Mucosa of rectum (tissue), 2 donors: ENCODE measurements around the gene SLC4A7.

ENCODE experiments used
- H3K27ac ChIP-seq, 2 donors: one replicate each; pipeline ENCODE4 v1.7.0; 2013; ENCODE audit warnings: inconsistent platforms in 2 of 2, low read depth in 2 of 2, low read length in 2 of 2
- H3K27me3 ChIP-seq, 2 donors: one replicate each; pipeline ENCODE4 v1.7.0; 2013; ENCODE audit warnings: low read length in 2 of 2; ENCODE audit not compliant: control insufficient read depth in 2 of 2, insufficient read depth in 2 of 2
- H3K36me3 ChIP-seq, 2 donors: one replicate each; pipeline ENCODE4 v1.7.0; 2013; ENCODE audit warnings: low read length in 2 of 2; ENCODE audit not compliant: control insufficient read depth in 2 of 2, insufficient read depth in 2 of 2
- H3K4me1 ChIP-seq, 2 donors: one replicate each; pipeline ENCODE4 v1.7.0; 2013; ENCODE audit warnings: low read length in 2 of 2, mild to moderate bottlenecking in 1 of 2; ENCODE audit not compliant: control insufficient read depth in 2 of 2, insufficient read depth in 2 of 2
- H3K4me3 ChIP-seq, 2 donors: one replicate each; pipeline ENCODE4 v1.7.0; 2013; ENCODE audit warnings: low read length in 2 of 2
- H3K9ac ChIP-seq, 2 donors: one replicate each; pipeline ENCODE4 v1.7.0; 2013; ENCODE audit warnings: low read length in 2 of 2, low read depth in 1 of 2, mild to moderate bottlenecking in 1 of 2
- H3K9me3 ChIP-seq, 2 donors: one replicate each; pipeline ENCODE4 v1.7.0; 2013; ENCODE audit warnings: low read length in 2 of 2; ENCODE audit not compliant: control insufficient read depth in 2 of 2
- donor health status: healthy.
- donor health status: Normal muscosa, but diverticular disease.

SLC4A7 gene

DNA sequence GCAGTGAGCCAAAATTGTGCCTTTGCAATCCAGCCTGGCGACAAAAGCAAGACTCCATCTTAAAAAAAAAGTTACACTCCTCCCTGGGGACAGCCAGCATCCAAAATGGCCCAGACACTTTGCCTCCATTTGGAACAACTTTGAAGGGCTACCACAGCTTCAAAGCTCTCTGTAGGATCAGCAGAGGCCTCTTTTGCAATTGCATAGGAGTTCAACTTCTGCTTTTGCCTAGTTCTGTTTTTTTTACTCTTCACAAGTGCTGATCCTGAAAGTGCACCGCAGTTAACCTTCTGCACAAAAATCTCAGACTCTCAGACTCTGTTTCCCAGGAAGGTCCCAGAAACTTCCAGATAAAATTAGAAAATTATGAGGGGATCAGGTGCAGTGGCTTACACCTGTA is 25.2 kb upstream of the SLC4A7 start:
- Histone ChIP-seq H3K9me3 (no peaks in the 10 kb centered on the region), H3K4me3 (no peak overlapping the region), H3K36me3 (no peaks in the 10 kb centered on the region), H3K4me1 (no peaks in the 10 kb centered on the region), H3K9ac (no peak overlapping the region), H3K27ac (no peak overlapping the region), H3K27me3 (no peaks in the 10 kb centered on the region)

GRCh38 chr3:27508424-27508823 is 24.2 kb upstream of the SLC4A7 start:
- H3K27ac ChIP-seq: no peak overlapping the region
- no peaks in the 10 kb centered on the region for H3K36me3 ChIP-seq
- no peaks in the 10 kb centered on the region for H3K9me3 ChIP-seq

GRCh38 chr3:27507515-27508266 is 23.5 kb upstream of the SLC4A7 start:
- no peaks in the 10 kb centered on the region for H3K4me1 ChIP-seq
- H3K4me3 ChIP-seq: no peak overlapping the region
- H3K27ac ChIP-seq: no peak overlapping the region
- no peaks in the 10 kb centered on the region for H3K27me3 ChIP-seq
- H3K36me3 ChIP-seq: no peaks in the 10 kb centered on the region
- H3K9me3 ChIP-seq: no peaks in the 10 kb centered on the region
- H3K9ac ChIP-seq: no peak overlapping the region

More at GRCh38 chr3:27508424-27508823, 24.2 kb upstream of the SLC4A7 start:
- H3K4me1 ChIP-seq: no peaks in the 10 kb centered on the region
- no peak overlapping the region for H3K9ac ChIP-seq
- no peaks in the 10 kb centered on the region for H3K27me3 ChIP-seq
- no peak overlapping the region for H3K4me3 ChIP-seq

GRCh38 chr3:27507111-27507510 is 22.9 kb upstream of the SLC4A7 start:
- Histone ChIP-seq H3K27ac (no peak overlapping the region), H3K9ac (no peak overlapping the region), H3K9me3 (no peaks in the 10 kb centered on the region), H3K36me3 (no peaks in the 10 kb centered on the region), H3K4me3 (no peak overlapping the region), H3K27me3 (no peaks in the 10 kb centered on the region), H3K4me1 (no peaks in the 10 kb centered on the region)

- Histone ChIP-seq H3K4me1 (no peaks in the 10 kb centered on the region), H3K27me3 (no peaks in the 10 kb centered on the region), H3K4me3 (no peak overlapping the region), H3K27ac (no peak overlapping the region), H3K9me3 (no peaks in the 10 kb centered on the region), H3K9ac (no peak overlapping the region), H3K36me3 (no peaks in the 10 kb centered on the region)
These were observed 20.6 kb upstream of the SLC4A7 start for GRCh38 chr3:27504749-27505148.

- H3K36me3 ChIP-seq: no peaks in the 10 kb centered on the region
- no peak overlapping the region for H3K27ac ChIP-seq
- H3K27me3 ChIP-seq: no peaks in the 10 kb centered on the region
These were observed 19.3 kb upstream of the SLC4A7 start for GRCh38 chr3:27503526-27503925.

GRCh38 chr3:27501759-27502158 is 17.6 kb upstream of the SLC4A7 start:
- no peaks in the 10 kb centered on the region for H3K36me3 ChIP-seq
- H3K27me3 ChIP-seq: no peaks in the 10 kb centered on the region
- H3K9me3 ChIP-seq: no peaks in the 10 kb centered on the region
- H3K4me1 ChIP-seq: no peaks in the 10 kb centered on the region
- no peak overlapping the region for H3K9ac ChIP-seq
- H3K27ac ChIP-seq: no peak overlapping the region
- H3K4me3 ChIP-seq: no peak overlapping the region

More at GRCh38 chr3:27503526-27503925, 19.3 kb upstream of the SLC4A7 start:
- no peak overlapping the region for H3K4me3 ChIP-seq
- no peak overlapping the region for H3K9ac ChIP-seq
- H3K9me3 ChIP-seq: no peaks in the 10 kb centered on the region
- no peaks in the 10 kb centered on the region for H3K4me1 ChIP-seq

GRCh38 chr3:27500986-27501385 is 16.8 kb upstream of the SLC4A7 start:
- no peak overlapping the region for H3K9ac ChIP-seq
- H3K4me3 ChIP-seq: no peak overlapping the region
- no peaks in the 10 kb centered on the region for H3K36me3 ChIP-seq
- no peaks in the 10 kb centered on the region for H3K4me1 ChIP-seq
- no peaks in the 10 kb centered on the region for H3K9me3 ChIP-seq
- no peak overlapping the region for H3K27ac ChIP-seq
- H3K27me3 ChIP-seq: no peaks in the 10 kb centered on the region

- H3K27ac ChIP-seq: no peak overlapping the region
- no peaks in the 10 kb centered on the region for H3K4me1 ChIP-seq
- no peak overlapping the region for H3K4me3 ChIP-seq
- H3K36me3 ChIP-seq: no peaks in the 10 kb centered on the region
- no peaks in the 10 kb centered on the region for H3K9me3 ChIP-seq
- H3K9ac ChIP-seq: no peak overlapping the region
- H3K27me3 ChIP-seq: no peaks in the 10 kb centered on the region
These were observed 15.9 kb upstream of the SLC4A7 start for GRCh38 chr3:27500035-27500434.

DNA sequence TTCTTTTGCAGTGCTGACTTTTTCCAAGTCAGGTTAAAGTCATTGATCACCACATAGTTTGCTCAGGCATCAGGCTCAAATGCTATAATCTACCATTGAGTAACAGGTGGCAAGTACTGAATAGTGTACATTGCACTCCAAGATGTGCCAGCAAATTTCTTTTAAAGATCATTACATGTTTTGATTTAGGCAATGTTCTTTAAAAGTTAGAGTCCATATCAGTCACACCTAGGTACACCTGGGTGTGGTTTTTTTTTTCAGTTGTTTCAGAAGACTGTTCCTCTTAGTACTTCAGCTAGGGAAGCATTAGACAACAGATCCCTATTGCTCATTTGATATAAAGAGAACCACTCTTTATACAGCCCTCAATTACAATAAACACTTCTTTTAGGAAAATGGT is 10.6 kb upstream of the SLC4A7 start:
- Histone ChIP-seq H3K9ac (no peak overlapping the region), H3K36me3 (no peaks in the 10 kb centered on the region), H3K9me3 (no peaks in the 10 kb centered on the region), H3K4me1 (no peaks in the 10 kb centered on the region), H3K27me3 (no peaks in the 10 kb centered on the region), H3K4me3 (no peak overlapping the region), H3K27ac (no peak overlapping the region)
